HepG2 (cell line): Measurements from ENCODE around the gene RCE1. TPM values are rescaled to one million over a fixed set of nuclear protein-coding genes. Genes with fewer than 3 reads are reported as not detected.

Source experiments
- FIP1L1 ChIP-seq: fragments of 200-400 bp; formaldehyde crosslinking; IDR thresholded peaks from 2 replicates; pipeline ENCODE4 v1.6.1; 2018; ENCODE audit warnings: low read depth, mild to moderate bottlenecking, low read length, moderate library complexity, borderline replicate concordance; ENCODE audit not compliant: insufficient read depth
- IRF2 ChIP-seq: IDR thresholded peaks from 2 replicates; pipeline ENCODE4 v1.6.1; 2018; ENCODE audit warnings: missing genetic modification reagents, missing compliant biosample characterization
- POLR2AphosphoS5 ChIP-seq: IDR thresholded peaks from 2 replicates; pipeline ENCODE4 v1.6.1; 2012; ENCODE audit warnings: low read depth, low read length
- ZNF549 ChIP-seq: sonication (generic); formaldehyde crosslinking; IDR thresholded peaks from 2 replicates; pipeline ENCODE4 v1.5.0; 2020; ENCODE audit warnings: missing genetic modification reagents
- polyA plus RNA-seq, 8 experiments: library from polyadenylated mRNA; depleted of rRNA in 3 of 8; stranded (reverse) in 7 of 8; unstranded in 1 of 8; fragments of >200 nt; fragmentation: Illumina TruSeq in 4 of 8; extraction: Trizol in 4 of 8; gene quantifications; 2 replicates each; pipeline versions ENCODE4 v1.2.1 to v1.2.3, GENCODE V29; 2011 to 2016; ENCODE audit warnings: low read depth in 4 of 8, missing spikeins in 1 of 8, mixed read lengths in 1 of 8; ENCODE audit not compliant: insufficient read depth in 1 of 8
- total RNA-seq, 5 experiments: library from RNA; depleted of rRNA; stranded (reverse); fragments of >200 nt; fragmentation: Illumina TruSeq; extraction: Trizol; gene quantifications; 2 replicates each; pipeline ENCODE4 v1.2.3, GENCODE V29; 2016; ENCODE audit warnings: low read depth in 1 of 5
- TF ChIP-seq, protein P1 (sequence below), 2 experiments: sonication (generic) in 1 of 2; formaldehyde crosslinking in 1 of 2; IDR thresholded peaks; 2 replicates each; pipeline versions ENCODE4 v1.6.1 to v1.9.0; 2014 to 2022; ENCODE audit warnings: antibody characterized with exemption in 1 of 2, borderline replicate concordance in 1 of 2, inconsistent platforms in 1 of 2, low read depth in 1 of 2, missing genetic modification reagents in 1 of 2
- TF ChIP-seq, protein P2 (sequence below): sonication (generic); formaldehyde crosslinking; IDR thresholded peaks from 2 replicates; pipeline ENCODE4 v1.4.0; 2020; ENCODE audit warnings: missing genetic modification reagents
- TF ChIP-seq, protein P3 (sequence below): sonication (generic); formaldehyde crosslinking; IDR thresholded peaks from 2 replicates; pipeline ENCODE4 v1.8.1; 2023; ENCODE audit warnings: mild to moderate bottlenecking, inconsistent platforms, moderate library complexity, missing genetic modification reagents, borderline replicate concordance

Gene RCE1
- total and polyA plus RNA-seq, 2 of the 13 experiments (the other 11 are each of a cell fraction or from before 2014, with no cell fraction given), result 22.2 to 22.4 TPM

DNA sequence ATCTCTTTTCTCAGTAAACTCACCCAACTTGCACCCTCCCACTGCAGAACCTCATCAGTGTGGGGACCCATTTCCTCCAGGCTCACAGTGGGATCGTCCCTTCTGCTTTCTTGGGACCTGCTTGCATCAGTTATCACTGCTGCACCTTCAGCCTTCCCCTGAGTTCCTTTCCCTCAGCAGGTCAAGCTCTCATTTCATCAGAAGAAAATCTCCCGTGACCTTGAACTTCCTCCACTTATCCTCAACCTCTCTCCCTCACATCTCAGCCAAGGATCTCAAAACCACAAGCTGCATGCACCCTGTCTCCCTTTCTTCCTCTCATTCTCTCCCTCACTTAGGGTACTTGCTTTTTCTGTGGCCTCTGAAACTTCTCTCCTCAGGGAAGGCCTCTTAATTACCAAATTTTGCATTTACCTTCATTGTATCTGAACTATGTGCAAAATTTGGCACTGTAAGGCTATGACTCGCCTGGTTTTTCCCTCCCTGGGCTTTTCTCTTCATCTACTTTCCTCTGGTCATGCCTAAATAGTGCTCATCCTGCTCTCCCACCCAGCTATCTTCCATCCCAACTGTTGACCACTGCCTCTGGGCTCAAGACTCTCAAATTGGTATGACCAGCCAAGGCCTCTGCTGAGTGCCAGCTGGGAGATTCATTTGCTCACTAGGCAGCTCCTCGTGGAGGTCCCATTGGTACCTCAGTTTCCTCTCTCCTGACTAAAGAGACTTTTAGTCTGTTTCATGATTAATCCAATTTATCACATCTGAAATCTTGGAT, 2.7 kb upstream of the RCE1 start (continued):
- TF ChIP-seq, protein P1, sequence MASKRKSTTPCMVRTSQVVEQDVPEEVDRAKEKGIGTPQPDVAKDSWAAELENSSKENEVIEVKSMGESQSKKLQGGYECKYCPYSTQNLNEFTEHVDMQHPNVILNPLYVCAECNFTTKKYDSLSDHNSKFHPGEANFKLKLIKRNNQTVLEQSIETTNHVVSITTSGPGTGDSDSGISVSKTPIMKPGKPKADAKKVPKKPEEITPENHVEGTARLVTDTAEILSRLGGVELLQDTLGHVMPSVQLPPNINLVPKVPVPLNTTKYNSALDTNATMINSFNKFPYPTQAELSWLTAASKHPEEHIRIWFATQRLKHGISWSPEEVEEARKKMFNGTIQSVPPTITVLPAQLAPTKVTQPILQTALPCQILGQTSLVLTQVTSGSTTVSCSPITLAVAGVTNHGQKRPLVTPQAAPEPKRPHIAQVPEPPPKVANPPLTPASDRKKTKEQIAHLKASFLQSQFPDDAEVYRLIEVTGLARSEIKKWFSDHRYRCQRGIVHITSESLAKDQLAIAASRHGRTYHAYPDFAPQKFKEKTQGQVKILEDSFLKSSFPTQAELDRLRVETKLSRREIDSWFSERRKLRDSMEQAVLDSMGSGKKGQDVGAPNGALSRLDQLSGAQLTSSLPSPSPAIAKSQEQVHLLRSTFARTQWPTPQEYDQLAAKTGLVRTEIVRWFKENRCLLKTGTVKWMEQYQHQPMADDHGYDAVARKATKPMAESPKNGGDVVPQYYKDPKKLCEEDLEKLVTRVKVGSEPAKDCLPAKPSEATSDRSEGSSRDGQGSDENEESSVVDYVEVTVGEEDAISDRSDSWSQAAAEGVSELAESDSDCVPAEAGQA (IDR thresholded peaks at IDR 0.05; ENCODE audit: low read depth), result no peak
- TF ChIP-seq, protein P1 (CRISPR knock-in tag; IDR thresholded peaks at IDR 0.05; ENCODE audit: borderline replicate concordance), result no peak
- TF ChIP-seq, protein P2, sequence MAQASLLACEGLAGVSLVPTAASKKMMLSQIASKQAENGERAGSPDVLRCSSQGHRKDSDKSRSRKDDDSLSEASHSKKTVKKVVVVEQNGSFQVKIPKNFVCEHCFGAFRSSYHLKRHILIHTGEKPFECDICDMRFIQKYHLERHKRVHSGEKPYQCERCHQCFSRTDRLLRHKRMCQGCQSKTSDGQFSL (CRISPR knock-in tag), result no peak
- TF ChIP-seq FIP1L1 (no peak), IRF2 (no peak), POLR2AphosphoS5 (no peak), ZNF549 (CRISPR knock-in tag) (no peak)
- TF ChIP-seq, protein P3, sequence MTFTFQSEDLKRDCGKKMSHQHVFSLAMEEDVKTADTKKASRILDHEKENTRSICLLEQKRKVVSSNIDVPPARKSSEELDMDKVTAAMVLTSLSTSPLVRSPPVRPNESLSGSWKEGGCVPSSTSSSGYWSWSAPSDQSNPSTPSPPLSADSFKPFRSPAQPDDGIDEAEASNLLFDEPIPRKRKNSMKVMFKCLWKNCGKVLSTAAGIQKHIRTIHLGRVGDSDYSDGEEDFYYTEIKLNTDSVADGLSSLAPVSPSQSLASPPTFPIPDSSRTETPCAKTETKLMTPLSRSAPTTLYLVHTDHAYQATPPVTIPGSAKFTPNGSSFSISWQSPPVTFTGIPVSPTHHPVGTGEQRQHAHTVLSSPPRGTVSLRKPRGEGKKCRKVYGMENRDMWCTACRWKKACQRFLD (CRISPR knock-in tag), result no peak
